Measurements from ENCODE around the gene STK32B.

- TF ChIP-seq CTCF (IDR thresholded peaks at IDR 0.05) (no peak), POLR2A (IDR thresholded peaks at IDR 0.05) (no peak)
Observed at GRCh38 chr4:5120067-5120466, 68.8 kb downstream of the STK32B start.
